Mucosa of gallbladder (tissue), 1 donor: ENCODE data around the gene AKIRIN1. TPM values are rescaled to one million over a fixed set of nuclear protein-coding genes. Genes with fewer than 3 reads are reported as not detected.
"Not testable (repeated sequence)": the region's sequence is repeated elsewhere in the genome, so short reads cannot be mapped to it uniquely, and the experiment has no call there.

Experiments
- DNase-seq: peaks from one replicate; pipeline ENCODE4 v3.0.0-alpha.2; 2020; ENCODE audit warnings: low spot score
- total RNA-seq: library from RNA; stranded (reverse); gene quantifications from one replicate; pipeline ENCODE4 v1.2.1, GENCODE V29; 2021
- donor health status: DM: no; HTN: no; CAD: no.

AKIRIN1 gene
- total RNA-seq, 1 donor from 2014 or later, result 59.3 TPM

GRCh38 chr1:39045231-39045630, 54.2 kb downstream of the AKIRIN1 start:
- DNase-seq, result no peak

GRCh38 chr1:39046613-39047210, 55.6 kb downstream of the AKIRIN1 start:
- DNase-seq, result no peak

GRCh38 chr1:39047374-39048229, 56.5 kb downstream of the AKIRIN1 start:
- DNase-seq, result no peak

GRCh38 chr1:39048745-39049370, 57.8 kb downstream of the AKIRIN1 start:
- no peak for DNase-seq

- DNase-seq, result no peak
These were observed 58.9 kb downstream of the AKIRIN1 start for GRCh38 chr1:39050001-39050400.

GRCh38 chr1:39051193-39051850, 60.2 kb downstream of the AKIRIN1 start:
- DNase-seq, result not testable (repeated sequence)

GRCh38 chr1:39051956-39052355, 60.9 kb downstream of the AKIRIN1 start:
- DNase-seq, result no peak

GRCh38 chr1:39055213-39055710, 64.2 kb downstream of the AKIRIN1 start:
- not testable (repeated sequence) for DNase-seq

Other genes starting within 250 kb of the AKIRIN1 start
- 21.0 TPM for gene RRAGC, start 131.5 kb upstream of the AKIRIN1 start, total RNA-seq
- gene MYCBP, start 117.9 kb upstream of the AKIRIN1 start, total RNA-seq, result 21.4 TPM
- 0.26 TPM for gene GJA9, start 109.7 kb upstream of the AKIRIN1 start, total RNA-seq
- gene RHBDL2, start 49.4 kb upstream of the AKIRIN1 start, total RNA-seq, result 5.6 TPM
- 168 TPM for gene NDUFS5, start 35.1 kb downstream of the AKIRIN1 start, total RNA-seq
- 404 TPM for gene MACF1, start 213.4 kb downstream of the AKIRIN1 start, total RNA-seq